Adrenal gland (tissue), 19 donors: ENCODE measurements around the gene CEBPG. TPM values are rescaled to one million over a fixed set of nuclear protein-coding genes. Genes with fewer than 3 reads are reported as not detected.

Experiments
- DNase-seq, 7 donors: peaks; one replicate each; pipeline ENCODE4 v3.0.0-alpha.2; 2019 to 2020
- H3K27ac ChIP-seq, 5 donors: fragments of 200-600 bp; sonication (generic) in 4 of 5; 1 replicate in 3 of 5; 2 replicates in 2 of 5; pipeline versions ENCODE4 v1.5.1 to v1.8.0; 2016 to 2020; ENCODE audit warnings: mild to moderate bottlenecking in 1 of 5
- H3K27me3 ChIP-seq: fragments of 200-600 bp; 2 replicates; pipeline ENCODE4 v1.8.0; 2021
- H3K36me3 ChIP-seq, 2 donors: fragments of 200-600 bp; replicated peaks in 1 of 2; 1 replicate in 1 of 2; 2 replicates in 1 of 2; pipeline versions ENCODE4 v1.5.1 to v1.8.0; 2018 to 2022
- H3K4me1 ChIP-seq, 2 donors: fragments of 200-600 bp; replicated peaks in 1 of 2; 1 replicate in 1 of 2; 2 replicates in 1 of 2; pipeline versions ENCODE4 v1.5.1 to v1.8.0; 2018 to 2021
- H3K4me3 ChIP-seq, 4 donors: fragments of 200-600 bp; sonication (generic) in 3 of 4; one replicate each; pipeline ENCODE4 v1.5.1; 2016 to 2018
- H3K9me3 ChIP-seq, 3 donors: fragments of 200-600 bp; sonication (generic) in 1 of 3; replicated peaks in 1 of 3; 1 replicate in 2 of 3; 2 replicates in 1 of 3; pipeline versions ENCODE4 v1.5.1 to v1.8.0; 2016 to 2021
- POLR2A ChIP-seq, 2 donors: fragments of 450-650 bp; IDR thresholded peaks; one replicate each; pipeline ENCODE4 v1.6.1; 2017; ENCODE audit warnings: antibody characterized with exemption in 2 of 2, mild to moderate bottlenecking in 2 of 2, moderate library complexity in 1 of 2
- WGBS, 4 donors: extraction: QIAGEN DNeasy Blood & Tissue Kit in 2 of 4; methylation state at CpG; one replicate each; pipeline versions ENCODE4 v1.1.5 to v1.1.7; 2013 to 2017; 5-methylcytosine and 5-hydroxymethylcytosine counted together
- intact Hi-C, 2 donors: fragments of 100-400 bp; cut with DNase I; formaldehyde crosslinking; loops; one replicate each; pipeline versions ENCODE4 v1.14.1 to v1.15.0; 2022 to 2023
- long read RNA-seq, 10 donors: library from polyadenylated mRNA in 3 of 10; unstranded in 2 of 10; stranded (forward) in 1 of 10; transcript quantifications; one replicate each; pipeline ENCODE4 v2.0.0 and lab custom pipeline, GENCODE V29; 2021 to 2026
- polyA plus RNA-seq, 3 donors: library from polyadenylated mRNA; stranded (reverse); fragments of 200-250 nt in 2 of 3; fragments of 350-450 nt in 1 of 3; fragmentation: Illumina TruSeq in 1 of 3; extraction: RNeasy Lipid Tissue Mini Kit (QIAGEN cat#74804) in 1 of 3; gene quantifications; one replicate each; pipeline ENCODE4 v1.2.3, GENCODE V29; 2013 to 2014
- total RNA-seq, 9 donors: library from RNA; depleted of rRNA in 4 of 9; stranded (reverse); fragments of >200 nt in 4 of 9; fragments of 120-200 nt in 1 of 9; fragmentation: NEBNext Ultra II Directional in 1 of 9; extraction: Animal tissue kit (Norgen Biotek cat#: 25700) in 1 of 9; gene quantifications; one replicate each; pipeline versions ENCODE4 v1.1.0 to v1.2.4, GENCODE V29; 2013 to 2023
- TF ChIP-seq, protein P1 (sequence below), 6 experiments: fragments of 450-650 bp in 4 of 6; fragments of 200-600 bp in 2 of 6; sonication (generic) in 1 of 6; IDR thresholded peaks; 1 replicate in 5 of 6; 2 replicates in 1 of 6; pipeline versions ENCODE4 v1.5.1 to v1.8.0; 2016 to 2021; ENCODE audit warnings: antibody characterized with exemption in 6 of 6, mild to moderate bottlenecking in 2 of 6, moderate library complexity in 1 of 6
- donor health status: healthy with polysubstance abuse.
- donor health status: Bipolar disorder and iron deficiency.
- donor health status: DM: yes; HTN: yes; CAD: no.
- donor health status: DM: no; HTN: no; CAD: no.
- donor health status: DM: no; HTN: no; CAD: no.
- donor health status: DM: yes; HTN: yes; CAD: no.

CEBPG gene
- total RNA-seq (10 to 100 TPM in 6 of 9 donors, 1 to 10 TPM in 3; 8.9 to 21.9 (median 10.9) TPM), polyA plus RNA-seq (10 to 100 TPM; 10.2 to 14.8 (median 10.6) TPM)
- long read RNA-seq, donor 1, full-length matches to known transcripts: 8 of 15 reads
- long read RNA-seq, donor 1, partial matches to known transcripts: 7 of 15 reads
- long read RNA-seq, donor 1, other reads (novel, unspliced or antisense): 0 of 15 reads
- long read RNA-seq, donor 2, full-length matches to known transcripts: 7 of 7 reads
- long read RNA-seq, donor 2, partial matches to known transcripts: 0 of 7 reads
- long read RNA-seq, donor 2, other reads (novel, unspliced or antisense): 0 of 7 reads
- long read RNA-seq, donor 3, full-length matches to known transcripts: 13 of 84 reads
- long read RNA-seq, donor 3, partial matches to known transcripts: 62 of 84 reads
- long read RNA-seq, donor 3, other reads (novel, unspliced or antisense): 9 of 84 reads
- long read RNA-seq, donor 4, full-length matches to known transcripts: 7 of 8 reads
- long read RNA-seq, donor 4, partial matches to known transcripts: 0 of 8 reads
- long read RNA-seq, donor 4, other reads (novel, unspliced or antisense): 1 of 8 reads
- long read RNA-seq, donor 5, full-length matches to known transcripts: 12 of 14 reads
- long read RNA-seq, donor 5, partial matches to known transcripts: 0 of 14 reads
- long read RNA-seq, donor 5, other reads (novel, unspliced or antisense): 2 of 14 reads
- long read RNA-seq, donor 6, full-length matches to known transcripts: 2 of 2 reads
- long read RNA-seq, donor 6, partial matches to known transcripts: 0 of 2 reads
- long read RNA-seq, donor 6, other reads (novel, unspliced or antisense): 0 of 2 reads
- long read RNA-seq, donor 7, full-length matches to known transcripts: 7 of 7 reads
- long read RNA-seq, donor 7, partial matches to known transcripts: 0 of 7 reads
- long read RNA-seq, donor 7, other reads (novel, unspliced or antisense): 0 of 7 reads
- long read RNA-seq, donor 8, full-length matches to known transcripts: 16 of 26 reads
- long read RNA-seq, donor 8, partial matches to known transcripts: 10 of 26 reads
- long read RNA-seq, donor 8, other reads (novel, unspliced or antisense): 0 of 26 reads
- long read RNA-seq, donor 9, full-length matches to known transcripts: 9 of 9 reads
- long read RNA-seq, donor 9, partial matches to known transcripts: 0 of 9 reads
- long read RNA-seq, donor 9, other reads (novel, unspliced or antisense): 0 of 9 reads
- long read RNA-seq, donor 10, full-length matches to known transcripts: 8 of 8 reads
- long read RNA-seq, donor 10, partial matches to known transcripts: 0 of 8 reads
- long read RNA-seq, donor 10, other reads (novel, unspliced or antisense): 0 of 8 reads

DNA sequence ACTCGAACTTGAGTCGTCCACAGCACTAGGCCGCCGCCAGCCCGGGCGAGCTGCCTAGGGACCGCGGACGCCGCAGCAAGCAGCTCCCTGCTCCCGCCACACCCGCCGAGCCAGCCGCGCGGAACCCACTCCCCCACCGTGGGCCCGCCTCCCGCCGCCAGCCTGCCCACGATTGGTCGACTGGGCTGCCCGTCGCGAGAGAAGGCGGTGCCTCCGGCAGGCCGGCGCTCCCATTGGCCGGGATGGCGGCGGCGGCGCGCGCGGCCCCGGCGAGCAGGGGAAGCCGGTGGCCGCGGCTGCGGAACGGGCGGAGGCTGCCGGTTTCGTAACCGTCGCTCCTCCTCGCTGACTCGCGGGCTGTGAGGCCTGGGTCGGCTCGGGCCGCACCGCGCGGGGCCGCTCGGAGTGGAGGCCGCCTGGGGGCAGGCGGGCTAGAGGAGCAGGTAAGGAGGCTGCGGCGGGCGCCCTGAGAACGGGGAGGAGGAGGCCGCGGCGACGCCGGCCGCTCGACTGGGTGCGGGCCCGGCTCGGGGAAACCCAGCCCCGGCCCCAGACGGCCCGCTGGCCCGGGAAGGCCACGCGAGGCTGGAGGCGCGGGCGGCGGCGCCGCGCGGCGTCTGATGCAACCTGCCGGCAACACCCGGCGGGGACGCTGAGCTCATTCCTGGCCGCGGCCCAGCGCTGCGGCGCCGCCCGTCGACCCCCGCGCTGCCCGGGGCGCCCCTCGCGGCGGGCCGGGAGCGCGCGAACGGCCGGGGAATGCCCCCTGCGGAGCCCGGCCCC is at the start of gene CEBPG:
Gene CEBPG, plus strand, starts transcription at position 257 of the 783 bp plus-strand sequence. CDS start 5,531 bp downstream, outside the sequence.
- Histone ChIP-seq H3K36me3 (no peaks in the 10 kb centered on the region), H3K4me3 (peak within 1 kb of the TSS; percentile 49 to 97 (median 50)), H3K27me3 (no peaks in the 10 kb centered on the region), H3K27ac (peak within 1 kb of the TSS in 4 of 5 donors; percentile 93 to 99 (median 94)), H3K9me3 (no peaks in the 10 kb centered on the region), H3K4me1 (peaks cover 0 to 36% of the 10 kb centered on the region in 2 donors)
- intact Hi-C loops: loop anchor here in 1 of 2 donors (10.0 kb wide), 1 partner anchor 69 kb away; the partner anchor contains the start of gene CEBPA
- TF ChIP-seq, protein P1, sequence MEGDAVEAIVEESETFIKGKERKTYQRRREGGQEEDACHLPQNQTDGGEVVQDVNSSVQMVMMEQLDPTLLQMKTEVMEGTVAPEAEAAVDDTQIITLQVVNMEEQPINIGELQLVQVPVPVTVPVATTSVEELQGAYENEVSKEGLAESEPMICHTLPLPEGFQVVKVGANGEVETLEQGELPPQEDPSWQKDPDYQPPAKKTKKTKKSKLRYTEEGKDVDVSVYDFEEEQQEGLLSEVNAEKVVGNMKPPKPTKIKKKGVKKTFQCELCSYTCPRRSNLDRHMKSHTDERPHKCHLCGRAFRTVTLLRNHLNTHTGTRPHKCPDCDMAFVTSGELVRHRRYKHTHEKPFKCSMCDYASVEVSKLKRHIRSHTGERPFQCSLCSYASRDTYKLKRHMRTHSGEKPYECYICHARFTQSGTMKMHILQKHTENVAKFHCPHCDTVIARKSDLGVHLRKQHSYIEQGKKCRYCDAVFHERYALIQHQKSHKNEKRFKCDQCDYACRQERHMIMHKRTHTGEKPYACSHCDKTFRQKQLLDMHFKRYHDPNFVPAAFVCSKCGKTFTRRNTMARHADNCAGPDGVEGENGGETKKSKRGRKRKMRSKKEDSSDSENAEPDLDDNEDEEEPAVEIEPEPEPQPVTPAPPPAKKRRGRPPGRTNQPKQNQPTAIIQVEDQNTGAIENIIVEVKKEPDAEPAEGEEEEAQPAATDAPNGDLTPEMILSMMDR (IDR thresholded peaks at IDR 0.05): peak in 2 of 6 experiments; percentile 32 to 47
- peak; percentile 78 to 83 for TF ChIP-seq POLR2A (IDR thresholded peaks at IDR 0.05)
- whole genome bisulfite sequencing, 4 donors: 0 to 1% (median 0%) methylated on average over 2 to 115 of the region's 118 CpGs
- DNase-seq: peak; percentile 93 to 95 (median 94)

DNA sequence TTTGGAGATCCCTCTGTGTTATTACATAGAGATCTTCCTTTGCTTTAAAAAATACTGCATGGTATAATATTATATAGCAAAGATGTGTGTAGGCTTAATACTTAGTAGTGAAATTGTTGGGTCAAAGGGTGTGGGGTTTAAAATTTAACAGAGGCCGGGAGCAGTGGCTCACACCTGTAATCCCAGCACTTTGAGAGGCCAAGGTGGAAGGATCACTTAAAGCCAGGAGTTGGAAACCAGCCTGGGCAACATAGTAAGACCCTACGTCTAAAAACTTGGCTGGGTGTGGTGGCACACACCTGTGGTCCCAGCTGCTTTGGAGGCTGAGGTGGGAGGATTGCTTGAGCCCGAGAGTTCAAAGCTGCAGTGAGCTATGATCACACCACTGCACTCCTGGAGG is 48.9 kb upstream of the CEBPG start:
- intact Hi-C loops: no loop called here
- TF ChIP-seq, protein P1 (IDR thresholded peaks at IDR 0.05): no peak
- TF ChIP-seq POLR2A (IDR thresholded peaks at IDR 0.05): no peak
- WGBS, 4 donors: 61 to 85% (median 76%) methylated on average over 3 of the region's 3 CpGs

DNA sequence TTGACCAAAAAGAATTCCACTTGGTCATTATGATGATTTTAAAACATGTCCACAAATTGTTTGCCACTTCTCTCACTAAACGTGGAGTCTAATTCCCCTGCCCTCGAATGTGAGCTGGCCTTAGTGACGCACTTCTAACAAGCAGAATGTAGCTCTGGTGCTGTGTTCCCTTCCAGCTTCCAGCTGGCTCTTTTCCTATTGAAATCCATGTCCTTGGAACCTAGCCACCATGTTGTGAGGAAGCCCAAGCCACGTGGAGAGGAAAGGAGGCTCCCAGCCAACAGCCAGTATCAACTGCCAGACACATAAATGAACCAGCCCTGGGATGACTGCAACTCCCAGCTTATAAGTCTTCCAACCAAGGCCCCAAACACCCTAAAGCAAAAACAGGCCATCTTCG is 47.6 kb upstream of the CEBPG start:
- no peak overlapping the region for H3K4me3 ChIP-seq
- no peak overlapping the region for H3K27ac ChIP-seq
- TF ChIP-seq, protein P1 (IDR thresholded peaks at IDR 0.05): no peak
- TF ChIP-seq POLR2A (IDR thresholded peaks at IDR 0.05): no peak
- no peaks in the 10 kb centered on the region for H3K27me3 ChIP-seq
- peaks cover 0 to 3% (median 0%) of the 10 kb centered on the region in 3 donors for H3K9me3 ChIP-seq
- WGBS, 4 donors: 50 to 68% (median 64%) methylated on average over 5 of the region's 5 CpGs
- intact Hi-C loops: no loop called here
- no peak for DNase-seq
- no peaks in the 10 kb centered on the region for H3K4me1 ChIP-seq
- no peaks in the 10 kb centered on the region for H3K36me3 ChIP-seq

More for the DNA sequence above, 48.9 kb upstream of the CEBPG start:
- no peaks in the 10 kb centered on the region for H3K27me3 ChIP-seq
- H3K36me3 ChIP-seq: no peaks in the 10 kb centered on the region
- H3K4me1 ChIP-seq: no peaks in the 10 kb centered on the region
- DNase-seq: no peak
- no peak overlapping the region for H3K27ac ChIP-seq
- peaks cover 0 to 3% (median 0%) of the 10 kb centered on the region in 3 donors for H3K9me3 ChIP-seq
- H3K4me3 ChIP-seq: no peak overlapping the region
